Parathyroid adenoma (tissue), 2 donors: ENCODE measurements around the gene COL20A1.

Experiments
- H2AFZ ChIP-seq: fragments of 300-600 bp; sonication (generic); one replicate; pipeline ENCODE4 v1.7.0; 2017; ENCODE audit warnings: antibody characterized with exemption, mild to moderate bottlenecking
- H3K27ac ChIP-seq: fragments of 300-600 bp; sonication (generic); one replicate; pipeline ENCODE4 v1.7.0; 2017
- H3K27me3 ChIP-seq: fragments of 300-600 bp; sonication (generic); one replicate; pipeline ENCODE4 v1.7.0; 2017; ENCODE audit warnings: low read length; ENCODE audit not compliant: control insufficient read depth, insufficient read depth
- H3K36me3 ChIP-seq: fragments of 300-600 bp; sonication (generic); one replicate; pipeline ENCODE4 v1.7.0; 2017; ENCODE audit warnings: low read length; ENCODE audit not compliant: control insufficient read depth, insufficient read depth
- H3K4me1 ChIP-seq: fragments of 300-600 bp; sonication (generic); one replicate; pipeline ENCODE4 v1.7.0; 2017; ENCODE audit warnings: control low read depth
- H3K4me2 ChIP-seq: fragments of 300-600 bp; sonication (generic); one replicate; pipeline ENCODE4 v1.7.0; 2017; ENCODE audit warnings: low read length
- H3K4me3 ChIP-seq: fragments of 300-600 bp; sonication (generic); one replicate; pipeline ENCODE4 v1.7.0; 2017; ENCODE audit warnings: low read depth, low read length
- H3K79me2 ChIP-seq: fragments of 300-600 bp; sonication (generic); one replicate; pipeline ENCODE4 v1.7.0; 2017; ENCODE audit warnings: control low read depth
- H3K9ac ChIP-seq: fragments of 300-600 bp; sonication (generic); one replicate; pipeline ENCODE4 v1.7.0; 2017; ENCODE audit warnings: mild to moderate bottlenecking
- H3K9me3 ChIP-seq: fragments of 300-600 bp; sonication (generic); one replicate; pipeline ENCODE4 v1.7.0; 2017; ENCODE audit warnings: low read length; ENCODE audit not compliant: control insufficient read depth
- TF ChIP-seq, protein P1 (sequence below): fragments of 300-600 bp; sonication (generic); IDR thresholded peaks from one replicate; pipeline ENCODE4 v1.7.0; 2017; ENCODE audit warnings: antibody characterized with exemption, mild to moderate bottlenecking
- donor health status: primary hyperparathyroidism.

Gene COL20A1

DNA sequence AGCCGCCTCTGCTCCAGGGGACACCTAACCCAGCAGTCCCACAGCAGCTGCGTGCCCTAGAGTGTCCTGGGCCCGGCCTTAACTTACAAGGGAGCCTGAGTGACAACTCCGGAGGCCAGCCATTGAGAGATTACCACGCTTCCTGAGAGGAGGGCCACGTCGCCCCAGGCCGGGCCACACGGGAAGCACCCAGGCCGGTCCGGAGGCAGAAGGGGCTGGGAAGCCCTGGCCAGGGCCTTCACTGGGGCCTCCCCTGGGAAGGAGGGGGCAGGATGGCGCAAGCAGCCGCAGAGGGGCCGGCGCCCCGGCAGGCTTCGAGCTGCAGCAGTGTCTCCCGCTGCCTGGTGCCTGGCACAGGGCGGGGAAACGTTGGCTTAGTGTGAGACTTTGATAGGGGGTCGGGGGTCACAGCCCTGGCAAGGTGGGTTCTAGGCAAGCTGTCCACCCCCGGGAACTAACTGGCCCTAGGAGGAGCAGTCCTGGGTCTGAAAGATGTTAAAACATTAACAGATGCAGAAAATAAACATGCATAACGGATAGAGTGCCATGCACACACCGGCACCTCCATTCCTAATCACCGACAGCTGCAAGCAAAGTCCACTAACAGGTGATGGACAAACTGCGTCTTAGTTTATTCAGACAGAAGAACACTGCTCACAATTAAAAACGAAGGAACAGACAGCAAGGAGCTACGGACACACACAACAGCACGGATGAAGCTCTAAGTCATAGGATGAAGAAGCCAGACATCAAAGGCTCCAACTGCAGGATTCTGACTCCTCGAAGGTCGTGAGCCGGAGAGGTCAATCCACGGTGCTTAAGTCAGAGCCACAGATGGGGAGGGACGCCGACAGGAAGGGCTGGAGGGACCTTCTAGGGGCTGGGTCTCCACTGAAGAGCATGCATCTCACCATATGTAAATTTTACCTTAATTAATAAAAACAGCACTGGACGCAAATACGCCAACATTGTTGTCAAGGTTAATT is 50.8 kb downstream of the COL20A1 start:
- H3K9ac ChIP-seq: no peak overlapping the region
- H3K4me2 ChIP-seq: no peak overlapping the region
- H3K79me2 ChIP-seq: peaks cover 50% of the 10 kb centered on the region
- no peak overlapping the region for H2AFZ ChIP-seq
- H3K36me3 ChIP-seq: no peaks in the 10 kb centered on the region
- no peak overlapping the region for H3K27ac ChIP-seq
- H3K4me3 ChIP-seq: no peak overlapping the region
- TF ChIP-seq, protein P1, sequence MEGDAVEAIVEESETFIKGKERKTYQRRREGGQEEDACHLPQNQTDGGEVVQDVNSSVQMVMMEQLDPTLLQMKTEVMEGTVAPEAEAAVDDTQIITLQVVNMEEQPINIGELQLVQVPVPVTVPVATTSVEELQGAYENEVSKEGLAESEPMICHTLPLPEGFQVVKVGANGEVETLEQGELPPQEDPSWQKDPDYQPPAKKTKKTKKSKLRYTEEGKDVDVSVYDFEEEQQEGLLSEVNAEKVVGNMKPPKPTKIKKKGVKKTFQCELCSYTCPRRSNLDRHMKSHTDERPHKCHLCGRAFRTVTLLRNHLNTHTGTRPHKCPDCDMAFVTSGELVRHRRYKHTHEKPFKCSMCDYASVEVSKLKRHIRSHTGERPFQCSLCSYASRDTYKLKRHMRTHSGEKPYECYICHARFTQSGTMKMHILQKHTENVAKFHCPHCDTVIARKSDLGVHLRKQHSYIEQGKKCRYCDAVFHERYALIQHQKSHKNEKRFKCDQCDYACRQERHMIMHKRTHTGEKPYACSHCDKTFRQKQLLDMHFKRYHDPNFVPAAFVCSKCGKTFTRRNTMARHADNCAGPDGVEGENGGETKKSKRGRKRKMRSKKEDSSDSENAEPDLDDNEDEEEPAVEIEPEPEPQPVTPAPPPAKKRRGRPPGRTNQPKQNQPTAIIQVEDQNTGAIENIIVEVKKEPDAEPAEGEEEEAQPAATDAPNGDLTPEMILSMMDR: no peak
- H3K4me1 ChIP-seq: no peaks in the 10 kb centered on the region
- no peaks in the 10 kb centered on the region for H3K27me3 ChIP-seq
- no peaks in the 10 kb centered on the region for H3K9me3 ChIP-seq

DNA sequence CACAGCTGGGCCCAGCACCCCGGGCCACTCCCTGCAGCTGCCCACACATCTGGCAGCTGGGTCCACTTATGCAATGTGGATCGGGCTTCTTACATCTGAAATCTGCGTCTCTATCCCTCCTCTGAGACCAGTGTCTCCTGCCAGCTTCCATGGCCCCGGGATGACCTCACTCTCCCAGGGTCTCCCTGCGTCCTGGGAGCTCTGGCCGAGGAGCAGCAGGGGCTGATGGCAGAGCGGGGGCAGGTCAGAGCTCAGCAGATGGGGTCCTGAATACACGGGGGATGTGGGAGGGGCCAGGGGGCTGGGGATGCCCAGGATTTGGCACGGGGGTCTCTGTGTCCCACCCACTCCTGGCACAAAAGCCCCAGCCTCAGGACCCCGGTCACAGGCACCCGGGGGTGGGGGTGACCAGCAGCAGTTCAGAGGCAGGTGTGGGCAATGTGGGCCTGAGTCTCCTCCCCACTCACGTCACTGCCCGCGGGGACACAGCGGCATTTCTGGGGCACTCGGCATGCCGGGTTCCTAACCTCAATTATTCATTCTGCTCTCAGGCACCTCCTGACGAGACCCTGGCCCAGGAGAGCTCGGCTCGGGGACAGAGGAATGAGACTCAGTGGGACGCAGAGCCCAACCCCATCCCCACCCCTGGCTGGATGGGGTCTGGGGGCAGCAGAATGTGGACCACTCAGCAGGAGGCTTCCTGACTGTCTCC is 51.8 kb downstream of the COL20A1 start:
- peaks cover 58% of the 10 kb centered on the region for H3K79me2 ChIP-seq
- no peak overlapping the region for H3K9ac ChIP-seq
- TF ChIP-seq, protein P1: no peak
- H3K4me3 ChIP-seq: no peak overlapping the region
- no peaks in the 10 kb centered on the region for H3K4me1 ChIP-seq
- H3K27me3 ChIP-seq: no peaks in the 10 kb centered on the region
- H3K36me3 ChIP-seq: no peaks in the 10 kb centered on the region
- no peak overlapping the region for H3K4me2 ChIP-seq
- no peak overlapping the region for H3K27ac ChIP-seq
- H2AFZ ChIP-seq: no peak overlapping the region
- no peaks in the 10 kb centered on the region for H3K9me3 ChIP-seq

DNA sequence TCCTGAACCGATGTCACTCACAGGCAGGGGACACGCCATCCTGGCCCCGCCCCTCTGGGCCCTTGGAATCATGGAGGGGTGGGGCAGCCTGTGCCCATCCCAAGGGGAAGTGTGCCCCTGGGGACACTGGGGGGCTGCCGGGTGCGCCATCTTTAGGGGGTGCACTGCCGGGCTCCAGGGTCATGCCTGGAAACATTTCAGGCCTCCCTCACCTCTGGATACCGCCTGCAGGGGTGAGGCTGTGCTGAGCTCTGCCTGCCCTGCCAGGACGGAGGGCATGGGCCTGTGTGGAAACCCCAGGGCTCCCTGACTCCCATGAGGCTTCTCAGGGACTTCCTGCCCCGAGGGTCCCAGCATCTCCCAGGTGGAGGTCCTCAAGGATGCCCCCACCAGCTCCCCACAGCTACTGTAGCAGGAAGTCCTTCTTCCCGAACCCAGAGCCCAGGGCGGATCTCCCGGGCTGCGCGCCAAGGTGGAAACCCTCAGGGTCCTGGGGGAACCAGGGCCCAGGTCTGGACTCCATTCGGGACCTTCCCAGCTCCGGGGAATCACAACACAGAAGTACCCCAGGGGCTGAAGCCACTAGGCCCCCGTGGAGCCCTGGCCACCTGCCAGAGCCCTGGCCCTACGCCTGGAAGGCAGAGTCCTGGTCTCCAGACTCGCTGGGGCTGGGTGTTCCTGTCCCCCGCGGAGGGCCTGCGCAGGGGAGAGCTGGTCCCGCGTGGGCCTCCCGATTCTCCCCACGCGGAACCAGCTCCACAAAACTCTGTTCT is 52.5 kb downstream of the COL20A1 start:
- H3K27ac ChIP-seq: no peak overlapping the region
- no peak overlapping the region for H2AFZ ChIP-seq
- no peaks in the 10 kb centered on the region for H3K36me3 ChIP-seq
- no peaks in the 10 kb centered on the region for H3K27me3 ChIP-seq
- H3K9me3 ChIP-seq: no peaks in the 10 kb centered on the region
- no peak overlapping the region for H3K9ac ChIP-seq
- H3K79me2 ChIP-seq: peaks cover 59% of the 10 kb centered on the region
- TF ChIP-seq, protein P1: no peak
- no peaks in the 10 kb centered on the region for H3K4me1 ChIP-seq
- no peak overlapping the region for H3K4me2 ChIP-seq
- no peak overlapping the region for H3K4me3 ChIP-seq

DNA sequence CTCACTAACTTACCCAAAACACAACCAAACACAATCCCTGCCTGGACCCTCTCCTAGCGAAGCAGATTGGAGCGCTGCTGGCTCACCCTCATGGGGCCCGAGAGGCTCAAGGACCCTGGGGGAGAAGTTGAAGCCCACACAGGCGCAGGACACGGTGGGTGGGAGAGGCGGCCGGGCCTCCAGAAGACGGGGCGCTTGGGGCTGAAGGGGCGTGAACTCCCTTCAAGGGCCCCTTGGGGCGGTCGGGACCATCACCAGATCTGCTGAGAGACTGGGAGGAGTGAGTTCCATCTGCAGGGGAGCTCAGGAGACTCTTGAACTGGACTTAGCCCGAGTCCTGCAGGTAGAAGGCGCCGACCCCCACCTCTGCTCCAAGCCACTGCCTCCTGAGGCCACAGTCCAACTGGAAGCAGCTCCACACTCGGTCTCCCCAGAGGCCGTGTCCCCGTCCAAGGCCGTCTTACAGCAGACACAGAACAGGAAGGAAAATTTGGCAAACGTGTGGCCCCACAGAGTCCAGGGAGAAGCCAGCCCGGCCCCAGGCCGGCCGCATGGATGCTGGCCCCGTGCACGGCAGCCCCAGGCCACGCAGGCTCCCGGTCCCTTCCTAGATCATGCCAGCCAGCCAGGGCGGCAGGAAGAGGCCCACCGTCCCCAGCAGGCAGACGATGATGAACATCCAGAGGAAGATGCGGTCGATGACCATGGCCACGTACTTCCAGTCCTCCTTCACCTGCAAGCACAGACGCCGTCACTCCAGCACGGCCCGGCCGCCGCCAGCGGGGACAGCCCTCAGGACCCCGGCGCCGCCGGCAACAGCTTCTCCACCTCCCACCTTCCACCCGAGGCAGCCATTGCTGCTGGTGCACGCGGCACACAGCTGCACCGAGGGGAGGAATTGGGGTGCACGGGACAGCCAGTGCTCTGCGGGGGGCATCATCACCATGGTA is 53.4 kb downstream of the COL20A1 start:
- no peaks in the 10 kb centered on the region for H3K36me3 ChIP-seq
- TF ChIP-seq, protein P1: no peak
- H3K9me3 ChIP-seq: no peaks in the 10 kb centered on the region
- H3K27me3 ChIP-seq: no peaks in the 10 kb centered on the region
- peaks cover 59% of the 10 kb centered on the region for H3K79me2 ChIP-seq
- H3K9ac ChIP-seq: no peak overlapping the region
- no peak overlapping the region for H3K27ac ChIP-seq
- H3K4me3 ChIP-seq: no peak overlapping the region
- no peaks in the 10 kb centered on the region for H3K4me1 ChIP-seq
- H3K4me2 ChIP-seq: no peak overlapping the region
- H2AFZ ChIP-seq: no peak overlapping the region
